ENCODE results near the gene WIPI1. TPM values are rescaled to one million over a fixed set of nuclear protein-coding genes. Genes with fewer than 3 reads are reported as not detected.

The WIPI1 gene
- total RNA-seq, 4 donors from 2014 or later = 34.7 to 95.7 (median 44.4) TPM

DNA sequence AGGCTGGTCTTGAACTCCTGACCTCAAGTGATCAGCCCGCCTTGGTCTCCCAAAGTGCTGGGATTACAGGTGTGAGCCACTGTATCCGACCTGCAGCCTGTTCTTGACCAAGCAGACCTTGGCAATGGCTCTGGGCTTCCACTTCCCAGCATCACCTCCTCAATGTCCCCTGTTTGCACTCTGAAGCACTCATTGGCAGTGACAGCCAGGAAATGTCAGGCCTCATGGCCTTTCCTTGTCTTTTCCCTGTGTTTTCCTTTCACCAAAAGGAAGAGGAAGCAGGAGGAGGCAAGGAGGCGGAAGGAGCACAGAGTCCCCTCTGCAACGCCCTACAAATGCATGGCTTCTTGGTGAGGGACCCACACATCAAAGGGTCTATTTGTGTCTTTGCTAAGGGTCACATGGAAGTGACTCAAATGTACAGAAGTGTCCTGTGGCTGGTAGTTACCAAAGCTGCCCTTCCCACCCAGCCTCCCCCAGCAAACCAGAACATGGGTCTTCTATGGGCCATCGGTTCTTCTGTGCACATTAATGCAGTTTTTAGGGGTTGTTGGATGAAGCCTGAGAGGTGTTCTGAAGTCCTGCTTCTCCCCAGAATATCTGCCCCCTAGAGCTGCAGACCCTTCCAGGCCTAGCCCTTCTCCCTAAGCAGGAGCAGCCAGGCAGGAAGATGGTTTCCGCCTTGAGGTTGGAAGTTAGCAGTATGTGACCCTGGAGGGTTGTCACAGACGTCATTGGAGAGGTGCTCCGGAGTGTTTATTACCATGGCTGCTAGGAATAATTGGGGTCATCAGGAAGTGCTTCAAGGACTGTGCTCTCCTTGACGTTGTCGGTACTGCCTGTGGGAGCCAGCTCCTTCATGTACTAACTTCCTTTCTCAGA lies 60.8 kb downstream of the WIPI1 start:
- no peak for DNase-seq
- Histone ChIP-seq H3K9me3 (peaks cover 0 to 5% (median 2%) of the 10 kb centered on the region in 4 donors), H3K27me3 (no peaks in the 10 kb centered on the region), H3K36me3 (no peaks in the 10 kb centered on the region), H3K4me3 (no peak overlapping the region), H3K27ac (no peak overlapping the region), H3K4me1 (peaks cover 0 to 3% (median 0%) of the 10 kb centered on the region in 4 donors)
- no peak for TF ChIP-seq POLR2A (IDR thresholded peaks at IDR 0.05)
- TF ChIP-seq, protein P1, sequence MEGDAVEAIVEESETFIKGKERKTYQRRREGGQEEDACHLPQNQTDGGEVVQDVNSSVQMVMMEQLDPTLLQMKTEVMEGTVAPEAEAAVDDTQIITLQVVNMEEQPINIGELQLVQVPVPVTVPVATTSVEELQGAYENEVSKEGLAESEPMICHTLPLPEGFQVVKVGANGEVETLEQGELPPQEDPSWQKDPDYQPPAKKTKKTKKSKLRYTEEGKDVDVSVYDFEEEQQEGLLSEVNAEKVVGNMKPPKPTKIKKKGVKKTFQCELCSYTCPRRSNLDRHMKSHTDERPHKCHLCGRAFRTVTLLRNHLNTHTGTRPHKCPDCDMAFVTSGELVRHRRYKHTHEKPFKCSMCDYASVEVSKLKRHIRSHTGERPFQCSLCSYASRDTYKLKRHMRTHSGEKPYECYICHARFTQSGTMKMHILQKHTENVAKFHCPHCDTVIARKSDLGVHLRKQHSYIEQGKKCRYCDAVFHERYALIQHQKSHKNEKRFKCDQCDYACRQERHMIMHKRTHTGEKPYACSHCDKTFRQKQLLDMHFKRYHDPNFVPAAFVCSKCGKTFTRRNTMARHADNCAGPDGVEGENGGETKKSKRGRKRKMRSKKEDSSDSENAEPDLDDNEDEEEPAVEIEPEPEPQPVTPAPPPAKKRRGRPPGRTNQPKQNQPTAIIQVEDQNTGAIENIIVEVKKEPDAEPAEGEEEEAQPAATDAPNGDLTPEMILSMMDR (IDR thresholded peaks at IDR 0.05) = no peak

DNA sequence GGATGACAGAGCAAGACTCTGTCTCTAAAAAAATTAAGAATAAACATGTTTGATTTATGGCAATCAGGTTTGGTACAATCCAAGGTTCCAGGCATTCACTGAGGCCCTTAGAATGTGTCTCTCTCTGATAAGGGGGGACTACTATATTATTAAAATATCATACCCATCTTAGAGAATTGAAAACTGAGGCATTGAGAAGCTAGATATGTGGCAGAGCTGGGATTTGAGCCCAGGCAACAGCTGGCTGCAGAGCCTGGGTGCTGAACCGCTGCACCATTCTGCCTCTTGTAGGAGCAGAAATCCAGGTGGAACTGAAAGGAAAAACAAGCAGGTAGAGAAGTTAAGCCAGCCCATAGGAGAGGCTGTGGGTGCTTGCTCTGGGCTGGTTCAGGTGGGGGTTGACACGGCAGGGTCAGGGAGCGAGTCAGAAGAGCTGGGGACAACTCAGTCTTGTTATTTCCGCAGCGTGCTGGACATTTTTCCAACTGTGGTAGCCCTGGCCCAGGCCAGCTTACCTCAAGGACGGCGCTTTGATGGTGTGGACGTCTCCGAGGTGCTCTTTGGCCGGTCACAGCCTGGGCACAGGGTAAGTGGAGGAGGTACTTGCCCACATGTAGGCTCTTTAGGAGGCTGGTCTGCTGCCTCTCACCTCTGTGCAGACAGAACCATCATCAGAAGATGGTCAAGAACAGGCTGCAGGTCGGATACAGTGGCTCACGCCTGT lies 62.5 kb downstream of the WIPI1 start:
- no peak for DNase-seq
- H3K27me3 ChIP-seq = no peaks in the 10 kb centered on the region

DNA sequence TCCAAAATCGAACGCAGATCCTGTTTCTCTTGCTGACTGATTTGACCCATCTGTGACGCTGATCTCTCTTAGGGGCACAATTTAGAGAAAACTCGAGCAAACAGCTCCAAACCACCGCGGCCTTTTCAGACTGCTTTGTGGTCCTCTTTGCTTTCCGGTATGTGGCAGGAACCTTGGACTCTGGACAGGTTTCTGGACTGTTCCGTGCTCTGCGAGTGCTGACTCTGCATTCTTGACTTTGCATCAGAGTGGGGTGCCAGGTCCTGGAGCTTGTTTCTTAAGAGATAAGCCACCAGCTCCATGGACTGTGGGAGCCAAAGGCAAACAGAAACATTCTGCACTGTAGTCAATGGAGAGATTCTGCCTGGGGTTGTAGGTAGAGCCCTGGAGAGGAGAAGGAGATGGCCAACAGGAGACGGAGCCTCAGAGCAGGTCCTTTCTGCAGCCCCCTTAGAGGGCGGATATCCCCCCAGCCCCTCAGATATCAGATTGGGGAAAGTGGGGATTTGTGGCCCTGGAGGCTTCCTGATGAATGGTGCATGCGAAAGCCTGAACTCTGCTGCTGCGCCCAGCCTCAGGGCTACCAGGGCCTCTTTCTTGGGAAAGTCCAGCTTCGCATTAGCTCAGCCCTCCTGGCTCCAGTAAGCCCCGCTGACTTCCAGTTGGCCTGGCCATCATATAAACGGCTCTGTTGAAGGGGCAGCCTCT lies 65.6 kb downstream of the WIPI1 start:
- H3K27ac ChIP-seq = peak overlapping the region in 1 of 4 donors; percentile 14
- DNase-seq = no peak
- no peaks in the 10 kb centered on the region for H3K36me3 ChIP-seq
- no peaks in the 10 kb centered on the region for H3K4me1 ChIP-seq
- no peak overlapping the region for H3K4me3 ChIP-seq
- no peaks in the 10 kb centered on the region for H3K27me3 ChIP-seq
- peaks cover 0 to 5% (median 2%) of the 10 kb centered on the region in 4 donors for H3K9me3 ChIP-seq
- no peak for TF ChIP-seq POLR2A (IDR thresholded peaks at IDR 0.05)
- TF ChIP-seq, protein P1 (IDR thresholded peaks at IDR 0.05) = no peak

More for the DNA sequence above, 62.5 kb downstream of the WIPI1 start:
- Histone ChIP-seq H3K9me3 (peaks cover 0 to 5% (median 2%) of the 10 kb centered on the region in 4 donors), H3K4me1 (peaks cover 0 to 3% (median 0%) of the 10 kb centered on the region in 4 donors), H3K27ac (no peak overlapping the region), H3K4me3 (no peak overlapping the region), H3K36me3 (no peaks in the 10 kb centered on the region)
- TF ChIP-seq, protein P1 (IDR thresholded peaks at IDR 0.05) = no peak
- TF ChIP-seq POLR2A (IDR thresholded peaks at IDR 0.05) = no peak

DNA sequence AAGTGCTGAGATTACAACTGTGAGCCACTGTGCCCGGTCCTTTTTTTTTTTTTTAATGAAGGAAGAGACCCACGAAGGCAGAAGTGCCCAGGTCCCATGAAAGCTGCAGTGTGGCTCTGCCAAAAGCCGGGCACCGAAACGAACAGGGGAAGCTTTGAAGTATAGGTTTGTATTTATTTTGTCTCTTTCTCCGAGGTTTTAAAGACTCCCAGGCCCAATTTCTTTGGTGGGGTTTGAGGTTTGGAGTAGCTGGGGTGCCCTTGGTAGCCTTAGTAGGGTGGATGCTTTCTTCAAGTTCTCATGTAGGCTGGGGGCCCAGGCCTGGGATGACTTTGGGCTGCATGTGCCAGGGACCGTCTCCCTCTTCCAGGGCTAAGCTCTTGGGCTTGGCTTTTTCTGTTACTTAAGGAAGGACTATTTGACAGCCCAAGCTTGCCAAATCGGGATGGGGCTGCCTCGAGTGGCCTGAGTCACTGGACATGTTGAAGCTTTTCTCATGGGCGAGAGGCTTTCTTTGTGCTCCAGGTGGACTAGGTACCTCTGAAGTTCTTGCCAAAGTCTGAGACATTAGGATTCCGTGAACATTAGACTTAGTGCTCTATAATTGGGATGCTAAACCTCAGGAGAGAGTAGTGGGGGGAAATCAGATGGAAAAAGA lies 66.3 kb downstream of the WIPI1 start:
- no peak for DNase-seq
- no peaks in the 10 kb centered on the region for H3K27me3 ChIP-seq
- peaks cover 0 to 5% (median 2%) of the 10 kb centered on the region in 4 donors for H3K9me3 ChIP-seq
- TF ChIP-seq, protein P1 (IDR thresholded peaks at IDR 0.05) = no peak
- no peak for TF ChIP-seq POLR2A (IDR thresholded peaks at IDR 0.05)
- H3K27ac ChIP-seq = peak overlapping the region in 1 of 4 donors; percentile 14
- H3K4me1 ChIP-seq = no peaks in the 10 kb centered on the region
- H3K36me3 ChIP-seq = no peaks in the 10 kb centered on the region
- no peak overlapping the region for H3K4me3 ChIP-seq

DNA sequence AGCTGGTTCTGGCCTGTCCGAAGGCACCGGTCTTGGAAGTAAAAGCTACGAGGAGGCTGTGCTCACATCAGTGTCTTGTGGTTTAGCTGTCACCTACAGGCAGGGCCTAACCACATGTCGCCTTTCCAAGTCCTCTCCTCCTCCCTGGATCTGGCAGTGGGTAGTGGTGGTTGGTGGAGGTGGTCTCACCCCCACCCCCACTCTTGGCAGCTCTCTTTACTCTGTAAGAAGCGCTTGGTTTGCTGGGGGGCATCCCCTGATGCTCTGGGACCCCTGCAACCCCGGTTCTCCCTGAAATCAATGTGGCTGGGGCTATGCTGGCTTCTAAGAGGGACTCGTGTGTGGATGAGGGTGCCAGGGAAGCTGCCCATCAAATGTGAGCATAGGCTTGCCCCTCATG lies 68.3 kb downstream of the WIPI1 start:
- no peaks in the 10 kb centered on the region for H3K4me1 ChIP-seq
- no peaks in the 10 kb centered on the region for H3K36me3 ChIP-seq
- no peak overlapping the region for H3K4me3 ChIP-seq
- H3K27me3 ChIP-seq = no peaks in the 10 kb centered on the region
- TF ChIP-seq, protein P1 (IDR thresholded peaks at IDR 0.05) = no peak
- TF ChIP-seq POLR2A (IDR thresholded peaks at IDR 0.05) = no peak
- no peaks in the 10 kb centered on the region for H3K9me3 ChIP-seq
- H3K27ac ChIP-seq = no peak overlapping the region
- no peak for DNase-seq

Data from Peyer's patch (tissue), 4 donors.